ENCODE results near the gene CCDC24. TPM values are rescaled to one million over a fixed set of nuclear protein-coding genes. Genes with fewer than 3 reads are reported as not detected.
A peak's percentile ranks its signal among the peaks of the same experiment; 100 is the strongest.

Gene CCDC24
- total RNA-seq, 1 experiment from 2014 or later = 24.4 TPM

DNA sequence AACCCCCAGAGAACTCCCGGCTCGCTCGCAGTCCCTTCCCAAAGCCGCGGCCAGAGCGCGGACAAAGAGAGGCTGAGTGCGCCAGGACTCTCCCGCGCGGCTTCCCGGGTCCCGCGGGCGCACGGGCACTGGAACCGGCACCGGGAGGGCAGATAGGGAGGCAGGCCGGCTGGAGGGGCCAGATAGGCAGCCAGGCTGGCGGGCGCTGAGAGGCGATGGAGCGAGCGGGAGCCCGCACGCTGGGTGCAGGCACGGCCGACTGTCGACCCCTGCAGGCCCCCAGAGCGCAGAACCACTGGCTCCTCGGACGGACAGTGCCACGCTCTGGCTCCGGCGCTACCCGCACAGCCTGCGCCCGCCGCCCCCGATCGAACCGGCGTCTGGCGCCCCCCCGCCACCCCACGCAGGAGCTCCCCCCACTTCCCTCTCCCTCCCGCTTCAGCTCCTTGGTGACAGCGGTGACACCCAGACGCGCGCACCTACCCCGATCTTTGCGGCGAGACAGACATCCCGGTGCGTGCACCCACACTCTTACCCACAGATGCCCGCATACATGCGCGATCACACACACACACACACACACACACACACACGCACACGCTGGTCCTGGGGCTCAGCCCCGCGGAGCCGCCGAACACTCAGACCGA lies 39.3 kb downstream of the CCDC24 start:
- no TSS peak for BruUV-seq (replicated peaks)
- H3K9me3 ChIP-seq (ENCODE audit: control insufficient read depth, insufficient read depth, low read depth, low read length) = no peaks in the 10 kb centered on the region
- peak overlapping the region; percentile 76 for H3K27ac ChIP-seq (ENCODE audit: low read length)
- ChIA-PET POLR2A (no interaction called here), CTCF (no interaction called here)
- H3K4me3 ChIP-seq (ENCODE audit: low read depth in 2 of 2, low read length in 2 of 2) = peak overlapping the region; percentile 78 to 86
- TF ChIP-seq, protein P1, sequence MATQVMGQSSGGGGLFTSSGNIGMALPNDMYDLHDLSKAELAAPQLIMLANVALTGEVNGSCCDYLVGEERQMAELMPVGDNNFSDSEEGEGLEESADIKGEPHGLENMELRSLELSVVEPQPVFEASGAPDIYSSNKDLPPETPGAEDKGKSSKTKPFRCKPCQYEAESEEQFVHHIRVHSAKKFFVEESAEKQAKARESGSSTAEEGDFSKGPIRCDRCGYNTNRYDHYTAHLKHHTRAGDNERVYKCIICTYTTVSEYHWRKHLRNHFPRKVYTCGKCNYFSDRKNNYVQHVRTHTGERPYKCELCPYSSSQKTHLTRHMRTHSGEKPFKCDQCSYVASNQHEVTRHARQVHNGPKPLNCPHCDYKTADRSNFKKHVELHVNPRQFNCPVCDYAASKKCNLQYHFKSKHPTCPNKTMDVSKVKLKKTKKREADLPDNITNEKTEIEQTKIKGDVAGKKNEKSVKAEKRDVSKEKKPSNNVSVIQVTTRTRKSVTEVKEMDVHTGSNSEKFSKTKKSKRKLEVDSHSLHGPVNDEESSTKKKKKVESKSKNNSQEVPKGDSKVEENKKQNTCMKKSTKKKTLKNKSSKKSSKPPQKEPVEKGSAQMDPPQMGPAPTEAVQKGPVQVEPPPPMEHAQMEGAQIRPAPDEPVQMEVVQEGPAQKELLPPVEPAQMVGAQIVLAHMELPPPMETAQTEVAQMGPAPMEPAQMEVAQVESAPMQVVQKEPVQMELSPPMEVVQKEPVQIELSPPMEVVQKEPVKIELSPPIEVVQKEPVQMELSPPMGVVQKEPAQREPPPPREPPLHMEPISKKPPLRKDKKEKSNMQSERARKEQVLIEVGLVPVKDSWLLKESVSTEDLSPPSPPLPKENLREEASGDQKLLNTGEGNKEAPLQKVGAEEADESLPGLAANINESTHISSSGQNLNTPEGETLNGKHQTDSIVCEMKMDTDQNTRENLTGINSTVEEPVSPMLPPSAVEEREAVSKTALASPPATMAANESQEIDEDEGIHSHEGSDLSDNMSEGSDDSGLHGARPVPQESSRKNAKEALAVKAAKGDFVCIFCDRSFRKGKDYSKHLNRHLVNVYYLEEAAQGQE (IDR thresholded peaks at IDR 0.05; ENCODE audit: insufficient read depth in 1 of 2, low read depth in 2 of 2, low read length in 1 of 2) = no peak
- TF ChIP-seq POLR2AphosphoS5 (IDR thresholded peaks at IDR 0.05; ENCODE audit: low read depth, low read length) (no peak), SIN3A (IDR thresholded peaks at IDR 0.05; ENCODE audit: borderline replicate concordance, insufficient read depth, low read depth, low read length) (no peak), TCF7L2 (IDR thresholded peaks at IDR 0.05; ENCODE audit: low read depth, low read length) (no peak)
- TF ChIP-seq, protein P2, sequence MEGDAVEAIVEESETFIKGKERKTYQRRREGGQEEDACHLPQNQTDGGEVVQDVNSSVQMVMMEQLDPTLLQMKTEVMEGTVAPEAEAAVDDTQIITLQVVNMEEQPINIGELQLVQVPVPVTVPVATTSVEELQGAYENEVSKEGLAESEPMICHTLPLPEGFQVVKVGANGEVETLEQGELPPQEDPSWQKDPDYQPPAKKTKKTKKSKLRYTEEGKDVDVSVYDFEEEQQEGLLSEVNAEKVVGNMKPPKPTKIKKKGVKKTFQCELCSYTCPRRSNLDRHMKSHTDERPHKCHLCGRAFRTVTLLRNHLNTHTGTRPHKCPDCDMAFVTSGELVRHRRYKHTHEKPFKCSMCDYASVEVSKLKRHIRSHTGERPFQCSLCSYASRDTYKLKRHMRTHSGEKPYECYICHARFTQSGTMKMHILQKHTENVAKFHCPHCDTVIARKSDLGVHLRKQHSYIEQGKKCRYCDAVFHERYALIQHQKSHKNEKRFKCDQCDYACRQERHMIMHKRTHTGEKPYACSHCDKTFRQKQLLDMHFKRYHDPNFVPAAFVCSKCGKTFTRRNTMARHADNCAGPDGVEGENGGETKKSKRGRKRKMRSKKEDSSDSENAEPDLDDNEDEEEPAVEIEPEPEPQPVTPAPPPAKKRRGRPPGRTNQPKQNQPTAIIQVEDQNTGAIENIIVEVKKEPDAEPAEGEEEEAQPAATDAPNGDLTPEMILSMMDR (IDR thresholded peaks at IDR 0.05) = no peak; the same call in 1 of the 2 replicates
- H3K36me3 ChIP-seq (ENCODE audit: control insufficient read depth, insufficient read depth, low read length) = no peaks in the 10 kb centered on the region; the same call in 1 of the 2 replicates
- no peaks in the 10 kb centered on the region for H3K27me3 ChIP-seq (ENCODE audit: control insufficient read depth, insufficient read depth, low read length)
- ATAC-seq (peak; percentile 52), DNase-seq (ENCODE audit: low read depth, low spot score) (no peak)
- in situ Hi-C loops (cut with HindIII; ENCODE audit: low pct_unique_long_range_greater_than_20kb, low sequenced_read_pairs) (no loop called here), intact Hi-C loops (cut with micrococcal nuclease; ENCODE audit: unreplicated experiment) (no loop called here)
- H3K4me1 ChIP-seq (ENCODE audit: control insufficient read depth, insufficient read depth, low read length) = peaks cover 15% of the 10 kb centered on the region

DNA sequence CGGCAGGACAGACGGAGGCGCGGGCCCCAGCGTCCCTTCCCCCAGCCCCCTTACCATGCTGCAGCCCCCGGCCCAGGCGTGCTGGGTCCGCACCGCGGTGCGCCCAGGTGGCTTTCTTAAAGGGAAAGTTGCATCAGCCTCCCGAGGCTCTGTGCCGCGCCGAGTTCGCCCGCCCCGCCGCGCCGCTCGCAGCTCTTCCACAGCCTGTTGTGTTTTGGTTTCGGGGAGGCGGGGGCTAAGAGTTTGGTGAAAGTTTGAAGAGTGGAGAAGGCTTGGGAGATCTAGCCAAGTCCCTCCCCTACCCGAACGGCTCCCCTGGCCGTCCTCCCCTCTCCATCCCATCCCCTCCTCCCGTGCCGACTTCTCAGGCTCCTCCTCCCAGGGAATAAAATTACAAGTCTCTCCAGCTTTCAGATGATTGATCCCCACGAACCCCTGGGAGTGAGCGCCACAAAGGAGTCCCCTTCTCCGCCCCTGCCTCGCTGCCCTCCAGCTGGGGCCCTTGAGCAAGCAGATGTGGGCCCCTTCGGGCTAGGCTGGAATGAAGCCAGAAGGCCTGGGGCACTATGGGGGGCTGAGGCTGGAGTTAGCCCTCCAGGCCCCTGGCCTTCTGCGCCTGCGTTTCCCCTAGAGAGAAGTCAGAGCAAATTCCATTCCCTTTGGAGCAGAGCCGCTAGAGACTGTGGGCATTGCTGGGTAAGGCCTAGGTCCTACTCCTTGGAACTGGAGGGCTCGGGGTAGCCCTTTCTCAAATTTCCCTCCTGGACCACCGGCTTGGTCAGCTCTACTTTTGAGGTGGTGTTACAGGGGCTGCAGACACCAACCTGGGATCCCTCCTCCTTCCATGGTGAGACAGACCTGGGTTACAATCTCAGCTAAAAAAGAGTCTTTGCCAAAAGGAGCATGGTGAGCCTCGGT lies 40.1 kb downstream of the CCDC24 start, which contains the start of gene SLC6A9:
SLC6A9 (minus strand) TSS at position 211 of the 918 bp plus-strand sequence. CDS start 7,185 bp downstream, outside the sequence.
- ChIA-PET POLR2A (interaction anchor here (0.6 kb wide), 1 partner anchor 564 kb away, joined by 5 read pairs; no protein-coding TSS in a partner anchor), CTCF (interaction anchor here (0.7 kb wide), 1 partner anchor 248 kb away, joined by 3 read pairs; no protein-coding TSS in a partner anchor)
- no peak for DNase-seq (ENCODE audit: low read depth, low spot score)
- Histone ChIP-seq H3K4me1 (ENCODE audit: control insufficient read depth, insufficient read depth, low read length) (peaks cover 15% of the 10 kb centered on the region), H3K9me3 (ENCODE audit: control insufficient read depth, insufficient read depth, low read depth, low read length) (no peaks in the 10 kb centered on the region), H3K27me3 (ENCODE audit: control insufficient read depth, insufficient read depth, low read length) (no peaks in the 10 kb centered on the region), H3K27ac (ENCODE audit: low read length) (peak within 1 kb of the TSS; percentile 76), H3K4me3 (ENCODE audit: low read depth in 2 of 2, low read length in 2 of 2) (peak within 1 kb of the TSS; percentile 78 to 86), H3K36me3 (ENCODE audit: control insufficient read depth, insufficient read depth, low read length) (no peaks in the 10 kb centered on the region; the same call in 1 of the 2 replicates)
- TF ChIP-seq SIN3A (IDR thresholded peaks at IDR 0.05; ENCODE audit: borderline replicate concordance, insufficient read depth, low read depth, low read length) (0 out of 2 replicates have a peak, but pooled peaks have one; percentile 44), TCF7L2 (IDR thresholded peaks at IDR 0.05; ENCODE audit: low read depth, low read length) (no peak), POLR2AphosphoS5 (IDR thresholded peaks at IDR 0.05; ENCODE audit: low read depth, low read length) (no peak)
- TF ChIP-seq, protein P2 (IDR thresholded peaks at IDR 0.05) = no peak
- TF ChIP-seq, protein P1 (IDR thresholded peaks at IDR 0.05; ENCODE audit: insufficient read depth in 1 of 2, low read depth in 2 of 2, low read length in 1 of 2) = no peak
- in situ Hi-C loops (cut with HindIII; ENCODE audit: low pct_unique_long_range_greater_than_20kb, low sequenced_read_pairs) (no loop called here), intact Hi-C loops (cut with micrococcal nuclease; ENCODE audit: unreplicated experiment) (no loop called here)
- no peak for ATAC-seq
- TSS peak; percentile 81 for BruUV-seq (replicated peaks)

Measured in Panc1 (cell line).